Aorta (tissue), 5 donors: ENCODE data around the gene SH3RF3. TPM values are rescaled to one million over a fixed set of nuclear protein-coding genes. Genes with fewer than 3 reads are reported as not detected.

ENCODE experiments used
- ATAC-seq: fragments of 200-7000 bp; cut with Tn5 transposase; one replicate; pipeline ENCODE4 v1.9.1; 2022; ENCODE audit warnings: moderate library complexity; ENCODE audit not compliant: low FRiP score
- DNase-seq, 2 donors: peaks; one replicate each; pipeline ENCODE4 v3.0.0-alpha.2; 2020
- H3K27ac ChIP-seq, 2 donors: one replicate each; pipeline ENCODE4 v1.5.1; 2013; ENCODE audit warnings: low read length in 2 of 2, mild to moderate bottlenecking in 2 of 2, moderate library complexity in 2 of 2, control low read depth in 1 of 2, inconsistent platforms in 1 of 2, low read depth in 1 of 2
- H3K27me3 ChIP-seq, 2 donors: one replicate each; pipeline ENCODE4 v1.6.1; 2013; ENCODE audit warnings: control low read depth in 1 of 2, low read length in 1 of 2, mild to moderate bottlenecking in 1 of 2, moderate library complexity in 1 of 2; ENCODE audit not compliant: insufficient read depth in 2 of 2, control insufficient read depth in 1 of 2
- H3K36me3 ChIP-seq, 2 donors: one replicate each; pipeline ENCODE4 v1.6.1; 2013; ENCODE audit warnings: control low read depth in 1 of 2, low read length in 1 of 2, mild to moderate bottlenecking in 1 of 2; ENCODE audit not compliant: insufficient read depth in 2 of 2, control insufficient read depth in 1 of 2
- H3K4me1 ChIP-seq, 2 donors: one replicate each; pipeline ENCODE4 v1.6.1; 2013; ENCODE audit warnings: low read length in 2 of 2, control low read depth in 1 of 2, mild to moderate bottlenecking in 1 of 2, moderate library complexity in 1 of 2; ENCODE audit not compliant: insufficient read depth in 2 of 2, control insufficient read depth in 1 of 2
- H3K4me3 ChIP-seq, 2 donors: one replicate each; pipeline ENCODE4 v1.5.1; 2013; ENCODE audit warnings: low read length in 2 of 2, control low read depth in 1 of 2, mild to moderate bottlenecking in 1 of 2
- H3K9me3 ChIP-seq: one replicate; pipeline ENCODE4 v1.6.1; 2013; ENCODE audit warnings: mild to moderate bottlenecking, low read length; ENCODE audit not compliant: control insufficient read depth
- WGBS, 2 donors: extraction: QIAGEN DNeasy Blood & Tissue Kit; methylation state at CpG; one replicate each; pipeline ENCODE4 v1.1.7; 2013; 5-methylcytosine and 5-hydroxymethylcytosine counted together
- intact Hi-C, 2 donors: fragments of 100-400 bp; cut with DNase I; formaldehyde crosslinking; loops; one replicate each; pipeline versions ENCODE4 v1.14.2 to v1.15.0; 2022
- polyA plus RNA-seq, 2 donors: library from polyadenylated mRNA; stranded (reverse); fragments of 200-250 nt; gene quantifications; one replicate each; pipeline ENCODE4 v1.2.3, GENCODE V29; 2013
- total RNA-seq, 2 donors: library from RNA; stranded (reverse); fragmentation: NEBNext Ultra II Directional; extraction: Animal tissue kit (Norgen Biotek cat#: 25700); gene quantifications; one replicate each; pipeline ENCODE4 v1.2.1, GENCODE V29; 2021
- donor health status: healthy with polysubstance abuse.
- donor health status: Bipolar disorder and iron deficiency.
- donor health status: DM: no; HTN: no; CAD: no.
- donor health status: DM: no; HTN: no; CAD: no.
- donor health status: DM: yes; HTN: yes; CAD: no.

Gene SH3RF3
- total and polyA plus RNA-seq, 4 donors: 3.1 to 24.4 (median 18.0) TPM

DNA sequence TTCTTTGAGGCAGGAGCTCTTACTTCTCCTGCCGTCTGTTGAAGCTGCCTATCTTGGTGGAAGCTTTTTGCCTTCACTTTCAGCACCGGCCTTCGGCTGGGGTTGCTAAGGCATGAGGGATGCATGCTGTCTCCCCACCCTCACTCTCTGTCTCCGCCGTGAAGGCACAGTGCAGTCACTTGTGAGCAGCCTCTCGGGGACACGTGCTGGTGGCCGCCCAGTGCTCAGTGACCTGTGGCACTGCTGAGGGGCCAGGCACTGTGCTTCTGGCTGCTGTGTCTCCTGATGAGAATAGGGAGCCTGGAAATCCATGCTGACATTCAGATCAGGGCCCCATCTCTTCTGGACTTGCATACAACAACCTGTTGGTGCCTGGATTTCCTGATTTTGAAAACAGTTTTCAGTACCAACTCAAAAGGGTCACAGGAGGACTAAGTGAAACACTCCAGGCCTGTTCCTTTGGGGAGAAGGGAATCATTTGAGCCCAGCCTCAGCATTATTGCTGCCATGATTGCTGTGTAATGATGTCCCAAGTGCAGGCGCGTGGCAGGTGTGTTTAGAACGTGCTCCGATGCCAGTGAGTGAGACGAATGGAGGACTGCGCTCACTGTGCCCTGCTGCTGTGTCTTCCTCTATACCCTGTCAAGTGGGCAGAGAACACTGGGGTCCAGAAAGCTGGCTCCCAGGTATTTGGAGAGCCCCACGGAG is 266.6 kb downstream of the SH3RF3 start:
- Histone ChIP-seq H3K9me3 (no peaks in the 10 kb centered on the region), H3K27ac (no peak overlapping the region), H3K4me1 (no peaks in the 10 kb centered on the region), H3K4me3 (no peak overlapping the region), H3K36me3 (no peaks in the 10 kb centered on the region), H3K27me3 (no peaks in the 10 kb centered on the region)
- DNase-seq (no peak), ATAC-seq (no peak)
- intact Hi-C loops: no loop called here
- WGBS, 2 donors: 74 to 83% methylated on average over 15 of the region's 15 CpGs

DNA sequence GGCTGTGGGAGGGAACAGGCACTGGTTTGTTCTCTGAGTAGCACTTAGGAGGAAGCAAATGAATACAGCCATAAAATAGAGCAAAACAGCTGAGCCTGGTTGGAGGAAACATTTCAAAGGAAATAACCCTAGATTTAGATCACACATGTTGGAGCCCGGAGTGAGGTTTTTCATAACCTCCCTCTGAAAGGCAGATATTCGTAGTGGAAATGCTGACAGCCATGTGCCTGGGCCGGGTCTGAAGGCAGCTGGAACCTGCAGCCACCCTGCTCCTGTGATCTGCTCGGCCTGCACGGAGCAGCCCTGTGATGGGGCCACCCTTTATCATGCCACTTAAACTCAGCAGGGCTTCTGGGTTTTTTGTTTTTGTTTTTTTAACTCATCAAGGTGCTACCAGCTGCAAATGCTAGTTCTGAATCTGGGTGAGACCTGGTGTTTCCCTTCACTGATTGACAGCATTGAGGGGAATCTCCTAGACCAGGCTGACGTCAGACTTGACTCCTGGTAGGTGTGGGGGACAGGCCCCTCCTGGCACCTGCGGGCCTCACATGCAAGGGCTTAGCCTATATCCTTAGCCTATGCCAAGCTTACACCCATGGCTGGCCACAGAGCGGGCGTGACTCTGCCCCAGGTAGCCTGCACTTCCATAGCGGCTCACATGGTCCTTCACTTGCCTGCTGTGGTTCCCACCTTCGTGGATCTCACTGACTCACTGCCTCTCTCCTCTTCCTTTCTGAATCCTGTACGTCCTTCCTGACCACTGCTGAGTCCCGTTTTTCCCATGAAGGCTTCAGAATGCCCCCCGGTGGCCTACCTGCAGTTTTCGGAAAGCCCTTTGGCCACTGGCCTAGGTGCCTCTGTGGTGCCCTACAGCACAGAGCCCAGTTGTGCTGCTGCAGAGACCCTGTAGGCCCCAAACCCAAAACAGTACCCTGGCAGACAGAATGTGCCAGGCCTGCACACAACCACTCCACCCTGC is 267.5 kb downstream of the SH3RF3 start:
- Histone ChIP-seq H3K4me1 (no peaks in the 10 kb centered on the region), H3K27ac (no peak overlapping the region), H3K4me3 (no peak overlapping the region), H3K27me3 (no peaks in the 10 kb centered on the region), H3K36me3 (no peaks in the 10 kb centered on the region), H3K9me3 (no peaks in the 10 kb centered on the region)
- WGBS, 2 donors: 54 to 56% methylated on average over 15 of the region's 15 CpGs
- ATAC-seq: no peak
- intact Hi-C loops: no loop called here
- no peak for DNase-seq

DNA sequence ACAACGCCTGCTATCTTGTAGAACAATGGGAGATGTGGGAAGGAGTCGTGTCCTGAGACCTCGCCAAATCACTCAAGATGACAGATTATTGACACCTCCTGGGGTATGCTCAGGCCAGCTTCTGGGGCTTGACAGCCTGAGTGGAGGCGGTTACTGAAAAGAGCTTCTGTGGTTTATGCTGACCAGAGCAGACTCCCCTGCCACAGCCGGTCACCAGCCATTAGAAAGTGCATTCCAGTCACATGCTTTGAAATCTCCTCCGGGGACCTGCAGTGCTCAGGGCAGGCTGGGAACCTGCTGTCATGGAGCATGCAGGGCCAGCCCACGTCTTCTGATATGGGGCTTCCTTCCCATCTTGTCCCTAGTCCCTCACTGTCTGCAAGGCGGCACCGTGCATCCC is 268.9 kb downstream of the SH3RF3 start:
- Histone ChIP-seq H3K36me3 (no peaks in the 10 kb centered on the region), H3K27ac (no peak overlapping the region), H3K9me3 (no peaks in the 10 kb centered on the region), H3K4me3 (no peak overlapping the region), H3K4me1 (no peaks in the 10 kb centered on the region), H3K27me3 (no peaks in the 10 kb centered on the region)
- no peak for DNase-seq
- intact Hi-C loops: no loop called here
- no peak for ATAC-seq
- WGBS, 2 donors: 87 to 88% methylated on average over 9 of the region's 9 CpGs

DNA sequence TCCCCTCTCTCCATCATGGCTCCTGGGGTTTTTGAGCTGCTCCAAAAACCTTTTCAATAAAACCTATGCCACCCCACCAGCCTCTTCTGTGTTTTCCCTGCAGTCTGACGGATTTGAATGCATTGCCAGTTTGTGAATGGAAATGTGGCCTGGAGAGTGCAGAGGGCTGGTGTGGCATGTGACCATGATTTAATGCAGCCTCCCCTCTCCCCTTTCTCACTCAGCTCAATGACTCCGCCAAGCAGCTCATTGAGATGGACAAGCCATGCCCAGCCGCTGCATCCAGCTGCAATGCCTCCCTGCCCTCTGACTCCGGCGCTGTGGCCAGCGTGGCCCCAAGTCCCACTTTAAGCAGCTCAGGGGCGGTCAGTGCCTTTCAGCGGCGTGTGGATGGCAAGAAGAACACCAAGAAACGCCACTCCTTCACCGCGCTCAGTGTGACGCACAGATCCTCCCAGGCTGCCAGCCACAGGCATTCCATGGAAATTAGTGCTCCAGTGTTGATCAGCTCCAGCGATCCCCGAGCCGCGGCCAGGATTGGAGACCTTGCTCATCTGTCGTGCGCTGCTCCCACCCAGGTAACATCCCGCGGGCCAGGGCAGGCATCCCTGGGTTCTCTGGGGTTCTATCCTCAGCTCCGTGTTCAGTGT is 269.5 kb downstream of the SH3RF3 start:
- Histone ChIP-seq H3K9me3 (no peaks in the 10 kb centered on the region), H3K4me1 (no peaks in the 10 kb centered on the region), H3K4me3 (no peak overlapping the region), H3K27ac (peak overlapping the region in 1 of 2 donors; percentile 0), H3K27me3 (no peaks in the 10 kb centered on the region), H3K36me3 (no peaks in the 10 kb centered on the region)
- intact Hi-C loops: no loop called here
- DNase-seq: no peak
- no peak for ATAC-seq
- WGBS, 2 donors: 96 to 97% methylated on average over 22 of the region's 22 CpGs

DNA sequence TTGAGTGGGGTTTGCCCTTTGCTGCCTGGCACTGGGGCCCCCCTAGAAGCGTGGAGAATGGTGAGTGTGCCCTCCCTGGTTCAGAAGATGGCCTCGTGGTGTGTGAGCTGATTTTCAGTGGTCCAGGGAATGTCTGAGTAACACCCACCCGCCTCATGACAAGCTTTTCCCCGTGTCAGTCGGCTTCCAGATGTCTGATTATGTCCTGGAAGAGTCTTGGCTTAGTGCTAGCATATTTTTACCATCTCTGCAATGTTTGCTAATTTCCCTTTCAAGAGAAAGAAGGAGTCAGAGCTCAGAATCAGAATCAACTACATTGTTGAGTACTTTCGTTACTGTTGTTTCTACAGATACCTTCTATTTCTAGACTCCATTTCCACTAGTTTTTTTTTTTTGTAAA is 270.1 kb downstream of the SH3RF3 start:
- H3K27me3 ChIP-seq: no peaks in the 10 kb centered on the region
- no peaks in the 10 kb centered on the region for H3K9me3 ChIP-seq
- ATAC-seq (no peak), DNase-seq (no peak)
- 23 to 34% methylated on average over 6 of the region's 6 CpGs for WGBS, 2 donors
- H3K4me3 ChIP-seq: no peak overlapping the region
- H3K4me1 ChIP-seq: no peaks in the 10 kb centered on the region
- intact Hi-C loops: no loop called here
- H3K36me3 ChIP-seq: no peaks in the 10 kb centered on the region
- peak overlapping the region in 1 of 2 donors; percentile 0 for H3K27ac ChIP-seq

DNA sequence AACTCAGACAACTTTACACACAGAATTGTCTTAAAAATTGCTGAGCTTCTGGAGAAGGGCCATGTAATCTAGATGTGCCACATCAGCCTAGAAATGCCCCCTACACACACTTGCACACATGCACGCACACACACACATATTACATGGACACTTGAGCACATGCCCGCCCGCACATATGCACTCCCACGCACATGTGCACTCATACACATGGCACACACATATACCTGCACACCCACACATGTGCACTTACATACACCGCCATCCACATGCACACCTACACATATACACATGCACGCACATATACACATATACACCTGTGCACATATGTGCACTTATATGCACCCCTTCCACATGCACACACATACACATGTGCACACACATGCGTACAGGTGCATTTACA is 271.1 kb downstream of the SH3RF3 start:
- WGBS, 2 donors: 81 to 93% methylated on average over 7 of the region's 7 CpGs
- intact Hi-C loops: no loop called here

DNA sequence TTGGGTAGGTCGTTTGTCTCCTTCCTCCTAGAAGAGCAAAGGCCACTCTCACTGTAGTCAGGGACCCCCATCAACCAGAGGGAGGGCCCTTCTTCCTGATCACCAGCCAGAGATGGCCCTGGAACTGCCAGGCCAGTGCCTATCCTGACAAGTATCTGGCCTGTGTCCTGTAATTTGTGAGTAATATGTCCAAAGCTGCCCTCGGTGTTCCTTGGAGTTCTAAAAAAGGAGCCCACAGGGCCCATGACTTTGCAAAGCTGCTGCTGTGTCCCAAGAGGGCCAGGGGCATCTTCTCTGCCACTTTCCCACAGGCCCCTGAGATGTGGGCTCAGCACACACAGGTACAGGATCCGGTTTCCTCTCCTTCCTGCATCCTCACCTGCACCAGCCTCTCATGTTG is 272.4 kb downstream of the SH3RF3 start:
- H3K27ac ChIP-seq: no peak overlapping the region
- WGBS, 2 donors: 56 to 59% methylated on average over 3 of the region's 3 CpGs
- ATAC-seq: no peak

More for the DNA sequence above, 271.1 kb downstream of the SH3RF3 start:
- Histone ChIP-seq H3K36me3 (no peaks in the 10 kb centered on the region), H3K4me1 (no peaks in the 10 kb centered on the region), H3K27me3 (no peaks in the 10 kb centered on the region), H3K9me3 (no peaks in the 10 kb centered on the region), H3K27ac (no peak overlapping the region), H3K4me3 (no peak overlapping the region)
- DNase-seq (no peak), ATAC-seq (no peak)

DNA sequence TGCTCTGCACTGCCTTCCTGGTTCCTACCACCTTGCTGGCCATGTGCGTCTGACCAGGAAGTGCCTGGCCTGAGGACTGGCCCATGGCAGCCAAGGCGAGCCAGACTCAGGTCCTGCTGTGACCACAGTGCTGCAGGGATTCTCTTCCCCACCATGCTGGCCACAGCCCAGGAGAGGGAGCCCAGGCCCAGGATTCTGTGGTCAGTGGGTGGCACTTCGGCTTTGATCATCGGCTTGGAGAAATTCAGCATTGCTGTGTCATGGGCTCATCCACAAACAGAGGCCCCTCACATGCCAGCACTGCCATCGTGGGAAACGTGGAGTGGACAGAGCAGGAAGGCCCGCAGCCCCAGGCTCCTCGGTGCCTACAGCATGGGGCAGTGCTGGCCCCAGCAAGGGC is 273.2 kb downstream of the SH3RF3 start:
- ATAC-seq (no peak), DNase-seq (no peak)
- Histone ChIP-seq H3K27ac (no peak overlapping the region), H3K9me3 (no peaks in the 10 kb centered on the region), H3K36me3 (no peaks in the 10 kb centered on the region), H3K4me1 (no peaks in the 10 kb centered on the region), H3K27me3 (no peaks in the 10 kb centered on the region), H3K4me3 (no peak overlapping the region)
- WGBS, 2 donors: 70 to 81% methylated on average over 8 of the region's 8 CpGs
- intact Hi-C loops: no loop called here

More for the DNA sequence above, 272.4 kb downstream of the SH3RF3 start:
- Histone ChIP-seq H3K27me3 (no peaks in the 10 kb centered on the region), H3K36me3 (no peaks in the 10 kb centered on the region), H3K9me3 (no peaks in the 10 kb centered on the region), H3K4me3 (no peak overlapping the region), H3K4me1 (no peaks in the 10 kb centered on the region)
- DNase-seq: no peak
- intact Hi-C loops: no loop called here
